Endothelial cell of umbilical vein (primary cell): Measurements from ENCODE around the gene BRF1. TPM values are rescaled to one million over a fixed set of nuclear protein-coding genes. Genes with fewer than 3 reads are reported as not detected.

Experiments used
- BruUV-seq: library from RNA; stranded (reverse); fragments of 400-500 nt; replicated peaks from 2 replicates; lab custom pipeline; 2021; lab: Mats Ljungman, UMichigan
- CTCF ChIA-PET: fragments of 300-600, 350-600 bp; sonication (Branson Sonifier 250); formaldehyde crosslinking; loops from one replicate; lab custom pipeline; 2021; ENCODE audit warnings: antibody characterized with exemption, inconsistent platforms; lab: Charles Lee
- POLR2A ChIA-PET: fragments of 300-600, 350-600 bp; sonication (Branson Sonifier 250); formaldehyde crosslinking; loops from one replicate; lab custom pipeline; 2021; ENCODE audit warnings: antibody characterized with exemption, inconsistent platforms; lab: Charles Lee
- DNase-seq: peaks from one replicate; pipeline ENCODE4 v3.0.0-alpha.2; 2011; ENCODE audit warnings: low read depth, low spot score
- FAIRE-seq: peaks from 2 replicates; lab custom pipeline; 2011; peaks lifted over from hg19 to GRCh38; lab: Jason Lieb, UNC
- H2AFZ ChIP-seq: 2 replicates; pipeline ENCODE4 v1.6.0; 2012; ENCODE audit warnings: low read depth, low read length, control low read depth, inconsistent platforms
- H3K27ac ChIP-seq: 2 replicates; pipeline ENCODE4 v1.5.1; 2011; ENCODE audit warnings: low read depth, mild to moderate bottlenecking, control low read depth, low read length, moderate library complexity; ENCODE audit not compliant: insufficient read depth
- H3K27me3 ChIP-seq, 2 experiments: 2 replicates each; pipeline versions ENCODE4 v1.6.0 to v1.6.1; 2011; ENCODE audit warnings: low read length in 2 of 2, mixed read lengths in 1 of 2; ENCODE audit not compliant: control insufficient read depth in 2 of 2, insufficient read depth in 2 of 2
- H3K36me3 ChIP-seq, 2 experiments: 2 replicates in 1 of 2; 3 replicates in 1 of 2; pipeline ENCODE4 v1.5.1; 2011; ENCODE audit warnings: low read length in 2 of 2, mild to moderate bottlenecking in 1 of 2, moderate library complexity in 1 of 2; ENCODE audit not compliant: control insufficient read depth in 2 of 2, insufficient read depth in 2 of 2; ENCODE audit errors: extremely low read depth in 1 of 2
- H3K4me1 ChIP-seq: 3 replicates; pipeline ENCODE4 v1.5.1; 2011; ENCODE audit warnings: mild to moderate bottlenecking, low read length; ENCODE audit not compliant: control insufficient read depth, insufficient read depth; ENCODE audit errors: extremely low read depth
- H3K4me2 ChIP-seq: 2 replicates; pipeline ENCODE4 v1.6.1; 2011; ENCODE audit warnings: low read length, control low read depth, mixed read lengths; ENCODE audit not compliant: insufficient read depth
- H3K4me3 ChIP-seq, 3 experiments: fragments of 200-600 bp in 1 of 3; sonication (generic), shearing (Covaris generic) in 1 of 3; replicated peaks in 1 of 3; 2 replicates each; pipeline ENCODE4 v1.5.1; 2011 to 2016; ENCODE audit warnings: control low read depth in 3 of 3, low read length in 3 of 3, mild to moderate bottlenecking in 2 of 3, inconsistent platforms in 1 of 3, low read depth in 1 of 3, moderate library complexity in 1 of 3; ENCODE audit not compliant: insufficient read depth in 1 of 3
- H3K79me2 ChIP-seq: 2 replicates; pipeline ENCODE4 v1.6.0; 2012; ENCODE audit warnings: low read length, inconsistent platforms; ENCODE audit not compliant: control insufficient read depth, insufficient read depth
- H3K9ac ChIP-seq: replicated peaks from 2 replicates; pipeline ENCODE3; 2011; ENCODE audit warnings: low read length, control low read depth; ENCODE audit not compliant: insufficient read depth; ENCODE audit errors: extremely low read depth
- H3K9me1 ChIP-seq: replicated peaks from 3 replicates; pipeline ENCODE4 v1.6.0; 2011; ENCODE audit warnings: mild to moderate bottlenecking, low read length; ENCODE audit not compliant: control insufficient read depth, insufficient read depth; ENCODE audit errors: extremely low read depth
- H3K9me3 ChIP-seq: replicated peaks from 2 replicates; pipeline ENCODE4 v1.5.1; 2012; ENCODE audit warnings: low read length, inconsistent platforms; ENCODE audit not compliant: control insufficient read depth, insufficient read depth
- H4K20me1 ChIP-seq: replicated peaks from 2 replicates; pipeline ENCODE3; 2011; ENCODE audit warnings: mild to moderate bottlenecking, low read length; ENCODE audit not compliant: control insufficient read depth, insufficient read depth; ENCODE audit errors: extremely low read depth
- CTCF ChIP-seq, 2 donors: IDR thresholded peaks; 1 replicate in 1 of 2; 2 replicates in 1 of 2; pipeline ENCODE4 v1.5.1; 2011; ENCODE audit warnings: low read length in 2 of 2, mild to moderate bottlenecking in 2 of 2, moderate library complexity in 2 of 2, control low read depth in 1 of 2, inconsistent platforms in 1 of 2, low read depth in 1 of 2; ENCODE audit not compliant: insufficient read depth in 1 of 2; ENCODE audit errors: extremely low read depth in 1 of 2
- EZH2 ChIP-seq: IDR thresholded peaks from 2 replicates; pipeline ENCODE4 v1.6.1; 2012; ENCODE audit warnings: borderline replicate concordance, low read depth, mild to moderate bottlenecking, moderate library complexity, low read length, inconsistent platforms; ENCODE audit not compliant: severe bottlenecking
- FOS ChIP-seq: IDR thresholded peaks from 2 replicates; pipeline ENCODE4 v1.6.1; 2011; ENCODE audit warnings: mild to moderate bottlenecking, low read length, moderate library complexity, borderline replicate concordance; ENCODE audit not compliant: insufficient read depth
- GATA2 ChIP-seq: IDR thresholded peaks from 2 replicates; pipeline ENCODE4 v1.7.0; 2011; ENCODE audit warnings: low read depth, mild to moderate bottlenecking, moderate library complexity, mixed read lengths, low read length; ENCODE audit not compliant: insufficient read length, insufficient read depth
- JUN ChIP-seq: IDR thresholded peaks from 2 replicates; pipeline ENCODE4 v1.6.1; 2011; ENCODE audit warnings: borderline replicate concordance, low read depth; ENCODE audit not compliant: insufficient read length, insufficient read depth
- MAX ChIP-seq: IDR thresholded peaks from 2 replicates; pipeline ENCODE4 v1.6.1; 2011; ENCODE audit not compliant: insufficient read depth, insufficient read length
- MYC ChIP-seq: IDR thresholded peaks from one replicate; pipeline ENCODE4 v1.6.1; 2011; ENCODE audit warnings: mild to moderate bottlenecking, low read depth, low read length
- POLR2A ChIP-seq: IDR thresholded peaks from 2 replicates; pipeline ENCODE4 v1.6.1; 2012; ENCODE audit warnings: low read depth, mild to moderate bottlenecking, control low read depth, low read length
- POLR2AphosphoS5 ChIP-seq: IDR thresholded peaks from 2 replicates; pipeline ENCODE4 v1.6.1; 2012; ENCODE audit warnings: low read depth, mild to moderate bottlenecking, control low read depth, low read length, moderate library complexity; ENCODE audit not compliant: insufficient read depth
- dilution Hi-C: fragments of 300-500 bp; cut with MboI; formaldehyde crosslinking; loops from one replicate; pipeline ENCODE4 v1.15.0; 2019; ENCODE audit warnings: low sequenced_read_pairs; ENCODE audit not compliant: extremely low pct_ligation_motif_present
- intact Hi-C: fragments of 100-400 bp; cut with micrococcal nuclease; formaldehyde crosslinking; loops from one replicate; pipeline ENCODE4 v1.10.0; 2022
- polyA plus RNA-seq, 4 experiments: library from polyadenylated mRNA; depleted of rRNA in 3 of 4; stranded (reverse) in 3 of 4; unstranded in 1 of 4; fragments of >200 nt; gene quantifications; 2 replicates each; pipeline versions ENCODE4 v1.2.1 to v1.2.3, GENCODE V29; 2011 to 2012; ENCODE audit warnings: missing spikeins in 1 of 4
- total RNA-seq: library from RNA; stranded (reverse); gene quantifications from 2 replicates; pipeline ENCODE4 v1.2.3, GENCODE V29; 2021

The BRF1 gene
- total and polyA plus RNA-seq, 2 donors (not counting 3 experiments of a cell fraction or from before 2014, with no cell fraction given): 19.0 to 47.2 TPM

GRCh38 chr14:105187116-105187515 lies 113.7 kb downstream of the BRF1 start:
- BruUV-seq: no TSS peak
- dilution Hi-C loops (no loop called here), intact Hi-C loops (no loop called here)
- Histone ChIP-seq H2AFZ (no peak overlapping the region), H3K4me1 (no peaks in the 10 kb centered on the region), H4K20me1 (no peaks in the 10 kb centered on the region), H3K27me3 (no peaks in the 10 kb centered on the region), H3K27ac (no peak overlapping the region), H3K36me3 (no peaks in the 10 kb centered on the region), H3K79me2 (no peaks in the 10 kb centered on the region), H3K9ac (no peak overlapping the region), H3K9me3 (peaks cover 2% of the 10 kb centered on the region), H3K4me3 (no peak overlapping the region), H3K4me2 (no peak overlapping the region), H3K9me1 (no peaks in the 10 kb centered on the region)
- DNase-seq: no peak
- POLR2A ChIA-PET: no interaction called here
- FAIRE-seq: no peak
- TF ChIP-seq GATA2: no peak
- no peak for TF ChIP-seq MAX
- TF ChIP-seq JUN: no peak
- TF ChIP-seq CTCF (IDR thresholded peaks at IDR 0.05; ENCODE audit: extremely low read depth in 1 of 2, insufficient read depth in 1 of 2, low read depth in 1 of 2, low read length in 2 of 2): no peak
- TF ChIP-seq POLR2AphosphoS5: no peak
- TF ChIP-seq FOS: no peak
- no peak for TF ChIP-seq POLR2A
- TF ChIP-seq MYC: no peak
- no peak for TF ChIP-seq EZH2
- CTCF ChIA-PET: no interaction called here
